HG03060 (cell line): Measurements from ENCODE around the gene GPRASP1.

Experiments used
- ATAC-seq: cut with Tn5 transposase; IDR thresholded peaks from one replicate; pipeline ENCODE4 v1.9.1; 2021; ENCODE audit warnings: low read depth, moderate number of reproducible peaks; ENCODE audit not compliant: unreplicated experiment

Gene GPRASP1

GRCh38 chrX:102694749-102695148, 43.5 kb downstream of the GPRASP1 start:
- ATAC-seq, result no peak

DNA sequence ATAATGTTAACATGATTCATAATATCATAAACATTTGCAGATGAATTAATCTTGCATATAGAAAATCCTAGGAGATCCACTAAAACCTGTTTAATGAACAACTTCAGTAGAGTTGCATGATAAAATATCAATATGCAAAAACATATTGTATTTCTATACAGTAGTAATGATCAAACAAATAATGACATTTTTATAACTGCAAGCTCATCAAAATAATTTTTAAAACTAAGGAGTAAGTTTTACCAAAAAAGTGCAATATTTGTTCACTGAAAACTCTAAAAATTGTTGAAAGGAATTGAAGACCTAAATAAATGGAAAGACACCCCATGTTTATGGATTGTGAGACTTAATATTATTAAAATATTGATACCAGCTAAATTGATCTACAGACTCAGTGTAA, 45.0 kb downstream of the GPRASP1 start:
- no peak for ATAC-seq

GRCh38 chrX:102697494-102697893, 46.2 kb downstream of the GPRASP1 start:
- no peak for ATAC-seq
